ENCODE measurements around the gene UQCRC1. TPM values are rescaled to one million over a fixed set of nuclear protein-coding genes. Genes with fewer than 3 reads are reported as not detected.

Gene UQCRC1
- total RNA-seq, 2 experiments from 2014 or later = 150 to 157 TPM

GRCh38 chr3:48595526-48596121 lies 13.8 kb downstream of the UQCRC1 start:
- no peaks in the 10 kb centered on the region for H3K9me3 Mint-ChIP-seq
- no peaks in the 10 kb centered on the region for H3K4me1 Mint-ChIP-seq
- peaks cover 4% of the 10 kb centered on the region for H3K36me3 Mint-ChIP-seq (ENCODE audit: low read depth)
- ChIA-PET POLR2A (no interaction called here), CTCF (interaction anchor here (0.7 kb wide), 1 partner anchor 9 kb away, joined by 3 read pairs; no protein-coding TSS in a partner anchor)
- H3K4me3 Mint-ChIP-seq = no peak overlapping the region
- DNase-seq = no peak
- H3K27ac Mint-ChIP-seq = no peak overlapping the region
- H3K27me3 Mint-ChIP-seq = peaks cover 21% of the 10 kb centered on the region

DNA sequence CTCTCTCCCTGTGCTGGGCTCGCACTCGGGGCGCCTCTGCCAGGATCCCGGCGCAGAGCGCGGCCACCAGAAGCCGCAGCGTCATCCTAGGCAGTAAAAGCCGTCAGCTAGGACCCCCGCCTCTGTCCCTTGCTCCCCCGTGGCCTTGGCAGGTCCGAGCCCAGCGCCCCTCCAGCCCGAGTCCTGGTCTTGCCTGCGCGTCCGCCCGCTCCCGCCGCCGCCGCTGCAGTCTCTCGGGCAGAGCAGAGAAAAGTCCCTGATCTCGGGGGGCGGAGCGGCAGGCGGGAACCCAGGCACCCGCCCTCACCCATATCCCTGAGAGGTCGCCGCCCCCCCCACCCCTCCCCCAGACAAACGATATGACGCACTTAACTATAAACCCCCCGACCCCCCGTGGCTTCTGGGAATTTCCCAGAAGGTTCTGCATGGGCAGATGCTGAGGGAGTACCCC lies 14.3 kb downstream of the UQCRC1 start, which contains the start of gene COL7A1:
TSS of gene COL7A1 (minus strand) at position 255 of the 451 bp plus-strand sequence. CDS start at position 85, 170 bp downstream.
- H3K4me3 Mint-ChIP-seq = no peak within 1 kb of the TSS
- CTCF ChIA-PET = no interaction called here
- POLR2A ChIA-PET = no interaction called here

GRCh38 chr3:48594417-48595049 lies 14.9 kb downstream of the UQCRC1 start:
- Mint-ChIP-seq H3K27me3 (peaks cover 21% of the 10 kb centered on the region), H3K9me3 (no peaks in the 10 kb centered on the region), H3K36me3 (ENCODE audit: low read depth) (peaks cover 2% of the 10 kb centered on the region), H3K27ac (no peak overlapping the region), H3K4me1 (no peaks in the 10 kb centered on the region), H3K4me3 (no peak overlapping the region)
- ChIA-PET CTCF (no interaction called here), POLR2A (no interaction called here)
- no peak for DNase-seq

More for the DNA sequence above, 14.3 kb downstream of the UQCRC1 start, which contains the start of gene COL7A1:
- Mint-ChIP-seq H3K27me3 (peaks cover 21% of the 10 kb centered on the region), H3K36me3 (ENCODE audit: low read depth) (peaks cover 2% of the 10 kb centered on the region), H3K27ac (no peak within 1 kb of the TSS), H3K9me3 (no peaks in the 10 kb centered on the region), H3K4me1 (no peaks in the 10 kb centered on the region)
- DNase-seq = no peak

DNA sequence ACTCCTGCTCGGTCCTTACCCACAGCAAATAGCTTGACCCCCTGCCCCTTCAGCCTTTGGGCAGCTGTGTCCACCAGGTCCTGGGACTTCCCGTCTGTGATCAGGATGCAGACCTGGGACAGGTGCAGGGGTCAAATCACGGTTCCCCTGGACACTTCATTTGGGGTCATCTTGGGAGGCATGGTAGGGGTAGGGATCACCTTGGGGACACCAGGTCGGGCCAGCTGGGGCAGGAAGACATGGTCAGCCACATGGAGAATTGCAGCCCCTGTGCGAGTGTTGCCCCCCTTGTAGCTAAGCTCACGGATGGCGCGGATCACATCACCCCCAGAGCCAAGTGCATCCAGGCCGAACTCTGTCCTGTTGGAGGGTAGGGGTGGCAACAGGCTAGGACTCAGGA lies 16.1 kb downstream of the UQCRC1 start:
- H3K36me3 Mint-ChIP-seq (ENCODE audit: low read depth) = peaks cover 2% of the 10 kb centered on the region
- ChIA-PET POLR2A (no interaction called here), CTCF (no interaction called here)
- H3K4me1 Mint-ChIP-seq = no peaks in the 10 kb centered on the region
- H3K4me3 Mint-ChIP-seq = no peak overlapping the region
- DNase-seq = no peak
- H3K9me3 Mint-ChIP-seq = no peaks in the 10 kb centered on the region
- H3K27ac Mint-ChIP-seq = no peak overlapping the region
- peaks cover 21% of the 10 kb centered on the region for H3K27me3 Mint-ChIP-seq

DNA sequence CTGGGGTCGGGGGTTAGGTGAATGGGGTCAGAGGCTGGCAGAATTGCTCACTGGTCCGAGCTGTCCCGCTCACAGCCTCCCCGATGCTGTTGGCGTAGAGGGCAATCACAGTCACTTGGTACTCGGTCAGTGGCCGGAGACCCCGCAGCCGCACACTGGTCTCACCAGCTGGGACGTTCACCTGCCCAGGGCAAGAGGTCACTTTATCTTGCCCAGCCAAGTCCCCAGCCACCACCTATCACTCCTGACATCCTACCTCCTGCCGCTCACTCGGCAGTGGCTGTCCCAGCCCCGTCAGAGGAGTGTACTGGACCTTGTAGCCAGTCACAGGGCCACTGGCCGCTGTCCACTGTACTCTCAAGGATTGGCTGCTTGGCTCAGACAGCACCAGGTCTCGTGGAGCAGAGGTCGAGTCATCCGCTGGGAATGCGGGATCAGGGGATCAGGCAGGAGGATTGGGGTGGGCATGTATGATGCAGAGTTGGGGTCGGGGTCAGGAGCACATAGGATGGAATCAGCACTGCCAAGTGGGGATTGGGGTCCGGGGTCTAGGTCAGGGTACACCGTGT lies 16.8 kb downstream of the UQCRC1 start:
- no peak overlapping the region for H3K27ac Mint-ChIP-seq
- DNase-seq = no peak
- no peaks in the 10 kb centered on the region for H3K4me1 Mint-ChIP-seq
- ChIA-PET CTCF (no interaction called here), POLR2A (no interaction called here)
- peaks cover 22% of the 10 kb centered on the region for H3K27me3 Mint-ChIP-seq
- no peaks in the 10 kb centered on the region for H3K9me3 Mint-ChIP-seq
- no peaks in the 10 kb centered on the region for H3K36me3 Mint-ChIP-seq (ENCODE audit: low read depth)
- H3K4me3 Mint-ChIP-seq = no peak overlapping the region

DNA sequence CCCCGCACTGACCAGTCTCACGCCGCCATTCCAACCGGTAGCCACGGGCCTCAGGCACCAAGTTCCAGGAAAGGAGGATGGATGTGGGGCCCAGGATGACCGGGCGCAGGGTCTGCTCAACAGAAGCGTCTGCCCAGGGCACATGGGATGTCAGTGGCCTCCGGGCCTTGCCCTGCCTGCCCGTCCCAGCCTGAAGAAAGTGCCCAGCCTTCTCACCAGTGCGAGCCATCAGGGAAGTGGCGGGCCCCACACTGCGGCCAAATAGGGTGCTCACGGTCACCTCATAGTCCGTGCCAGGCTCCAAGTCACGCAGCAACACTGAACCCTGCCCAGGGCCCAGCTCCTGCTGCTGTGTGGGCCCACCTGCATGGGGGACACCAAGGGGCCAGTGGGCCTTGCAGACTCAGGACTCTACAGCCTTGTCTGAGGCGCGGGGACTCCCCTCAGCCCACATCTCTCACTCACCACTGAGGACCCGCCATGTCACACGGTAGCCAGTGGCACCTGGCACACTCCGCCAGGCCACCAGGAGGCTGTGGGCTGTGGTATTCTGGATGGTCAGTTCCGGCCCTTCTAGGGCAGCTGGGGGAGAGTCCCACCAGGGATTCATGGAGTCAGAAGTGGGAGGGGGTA lies 17.4 kb downstream of the UQCRC1 start:
- Mint-ChIP-seq H3K27me3 (peaks cover 22% of the 10 kb centered on the region), H3K9me3 (no peaks in the 10 kb centered on the region), H3K4me3 (no peak overlapping the region), H3K27ac (no peak overlapping the region), H3K36me3 (ENCODE audit: low read depth) (no peaks in the 10 kb centered on the region), H3K4me1 (no peaks in the 10 kb centered on the region)
- CTCF ChIA-PET = no interaction called here
- POLR2A ChIA-PET = no interaction called here
- DNase-seq = no peak

DNA sequence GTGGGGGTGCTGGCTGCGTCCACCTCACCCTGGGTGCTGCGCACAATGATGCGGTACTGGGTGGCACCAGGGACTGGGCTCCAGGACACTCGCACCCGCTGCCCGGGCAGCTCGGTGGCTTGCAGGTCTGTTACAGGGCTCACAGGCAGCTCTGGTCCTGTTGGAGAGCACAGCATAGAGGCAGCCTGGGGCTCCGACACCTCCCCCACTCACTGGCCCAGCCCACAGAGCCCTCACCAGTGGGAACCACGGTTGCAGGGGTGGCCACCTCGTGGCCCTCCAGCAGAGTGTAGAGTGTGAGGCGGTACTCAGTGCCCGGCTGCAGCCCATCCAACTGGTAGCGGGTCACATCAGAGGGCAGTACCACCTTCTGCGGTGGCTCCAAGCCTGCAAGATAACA lies 18.0 kb downstream of the UQCRC1 start:
- H3K27ac Mint-ChIP-seq = no peak overlapping the region
- no peaks in the 10 kb centered on the region for H3K36me3 Mint-ChIP-seq (ENCODE audit: low read depth)
- no peak overlapping the region for H3K4me3 Mint-ChIP-seq
- H3K27me3 Mint-ChIP-seq = peaks cover 22% of the 10 kb centered on the region
- H3K4me1 Mint-ChIP-seq = no peaks in the 10 kb centered on the region
- DNase-seq = no peak
- ChIA-PET CTCF (no interaction called here), POLR2A (no interaction called here)
- no peaks in the 10 kb centered on the region for H3K9me3 Mint-ChIP-seq

- no peak overlapping the region for H3K27ac Mint-ChIP-seq
- no peaks in the 10 kb centered on the region for H3K36me3 Mint-ChIP-seq (ENCODE audit: low read depth)
- ChIA-PET CTCF (interaction anchor here (1.6 to 2.0 kb wide), 2 partner anchors 9 to 47 kb away, joined by 4 to 5 read pairs; partner anchors contain the start of gene SLC26A6), POLR2A (no interaction called here)
- peaks cover 2% of the 10 kb centered on the region for H3K27me3 Mint-ChIP-seq
- DNase-seq = no peak
- H3K4me1 Mint-ChIP-seq = no peaks in the 10 kb centered on the region
- no peaks in the 10 kb centered on the region for H3K9me3 Mint-ChIP-seq
- H3K4me3 Mint-ChIP-seq = no peak overlapping the region
Measured at GRCh38 chr3:48588230-48588629, 21.2 kb downstream of the UQCRC1 start.

- H3K27me3 Mint-ChIP-seq = peaks cover 2% of the 10 kb centered on the region
- no peaks in the 10 kb centered on the region for H3K9me3 Mint-ChIP-seq
- H3K4me3 Mint-ChIP-seq = no peak overlapping the region
- ChIA-PET POLR2A (no interaction called here), CTCF (interaction anchor here (1.6 to 2.0 kb wide), 2 partner anchors 10 to 48 kb away, joined by 4 to 5 read pairs; partner anchors contain the start of gene SLC26A6)
- no peak overlapping the region for H3K27ac Mint-ChIP-seq
- no peaks in the 10 kb centered on the region for H3K4me1 Mint-ChIP-seq
- DNase-seq = no peak
- H3K36me3 Mint-ChIP-seq (ENCODE audit: low read depth) = no peaks in the 10 kb centered on the region
Measured at GRCh38 chr3:48587686-48588085, 21.8 kb downstream of the UQCRC1 start.

GRCh38 chr3:48585411-48585810 lies 24.0 kb downstream of the UQCRC1 start:
- POLR2A ChIA-PET = no interaction called here
- Mint-ChIP-seq H3K36me3 (ENCODE audit: low read depth) (no peaks in the 10 kb centered on the region), H3K4me1 (no peaks in the 10 kb centered on the region), H3K27me3 (peaks cover 2% of the 10 kb centered on the region), H3K9me3 (no peaks in the 10 kb centered on the region), H3K27ac (no peak overlapping the region), H3K4me3 (no peak overlapping the region)
- CTCF ChIA-PET = no interaction called here
- no peak for DNase-seq

- ChIA-PET POLR2A (no interaction called here), CTCF (no interaction called here)
- Mint-ChIP-seq H3K27ac (no peak overlapping the region), H3K9me3 (no peaks in the 10 kb centered on the region), H3K36me3 (ENCODE audit: low read depth) (no peaks in the 10 kb centered on the region), H3K4me1 (no peaks in the 10 kb centered on the region), H3K27me3 (peaks cover 2% of the 10 kb centered on the region), H3K4me3 (no peak overlapping the region)
- no peak for DNase-seq
Measured at GRCh38 chr3:48584836-48585235, 24.6 kb downstream of the UQCRC1 start.

DNA sequence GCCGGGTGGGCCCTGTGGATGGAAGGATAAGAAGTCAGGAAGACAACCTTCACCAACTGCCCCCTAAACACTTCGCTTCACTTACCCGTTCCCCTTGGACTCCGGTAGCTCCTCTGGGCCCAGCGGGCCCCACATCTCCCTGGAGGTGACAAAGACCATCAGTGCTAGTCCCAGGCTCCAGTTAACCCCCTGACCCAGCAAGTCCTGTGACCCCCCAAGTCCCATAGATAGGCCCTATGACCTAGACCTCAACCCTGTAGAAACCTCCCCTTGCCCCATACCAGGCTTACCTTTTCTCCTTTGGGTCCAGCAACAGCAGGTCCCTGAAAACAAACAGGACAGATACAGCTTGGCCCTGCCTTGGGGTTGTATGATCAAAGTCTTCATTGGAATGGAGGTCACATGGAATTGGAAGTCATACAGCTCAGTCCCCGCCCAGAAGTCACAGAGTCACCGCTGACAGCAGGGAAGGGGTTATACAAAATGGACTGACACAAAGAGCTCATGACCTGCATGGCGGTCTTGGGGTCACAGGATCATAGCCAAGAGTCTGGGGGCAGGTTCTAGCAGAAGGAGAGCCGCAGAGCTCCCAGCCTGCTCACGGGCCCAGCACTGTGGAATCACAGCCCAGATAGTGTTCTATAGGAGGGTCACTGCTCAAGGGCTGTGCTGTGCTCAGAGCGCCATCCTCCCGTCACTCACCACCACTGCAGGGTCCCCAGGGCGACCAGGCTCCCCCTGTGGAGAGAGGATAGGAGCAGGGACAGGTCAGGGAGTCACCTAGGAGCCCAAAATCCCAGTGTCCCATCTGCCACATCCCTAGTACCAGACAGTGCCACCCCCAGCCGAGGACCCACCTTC lies 27.6 kb downstream of the UQCRC1 start:
- POLR2A ChIA-PET = no interaction called here

More for the DNA sequence above, 27.6 kb downstream of the UQCRC1 start:
- Mint-ChIP-seq H3K4me3 (no peak overlapping the region), H3K36me3 (ENCODE audit: low read depth) (no peaks in the 10 kb centered on the region), H3K27me3 (no peaks in the 10 kb centered on the region), H3K27ac (no peak overlapping the region), H3K9me3 (no peaks in the 10 kb centered on the region), H3K4me1 (no peaks in the 10 kb centered on the region)
- DNase-seq = no peak
- CTCF ChIA-PET = interaction anchor here (0.5 to 0.8 kb wide), 2 partner anchors 12 to 28 kb away, joined by 3 read pairs; no protein-coding TSS in a partner anchor

Data from activated CD4-positive, alpha-beta T cell treated with anti-CD3 and anti-CD28 coated beads, Interleukin-2, amount 10 ng/mL, durations not matched to agents 7 days and 5 days (primary cell).